Measurements from ENCODE around the gene SERPINB5.

DNA sequence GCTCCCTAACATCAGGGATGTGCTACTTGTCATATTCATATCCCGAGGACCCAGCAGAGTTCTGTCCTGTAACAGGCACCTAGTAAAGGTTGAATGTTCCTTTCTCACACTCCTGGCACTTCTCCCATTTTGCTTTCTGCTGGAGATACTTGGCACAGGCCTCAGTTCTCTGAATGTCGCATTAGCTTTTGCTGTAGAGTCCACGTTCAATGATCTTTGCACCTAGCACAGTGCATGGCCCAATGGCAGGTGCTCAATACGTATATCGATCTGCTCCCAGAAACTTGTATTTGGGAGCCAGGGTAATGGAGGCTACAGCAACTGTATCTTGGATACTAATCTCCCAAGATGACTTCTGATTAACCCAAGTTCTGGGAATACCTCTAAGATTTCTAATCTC lies 29.7 kb upstream of the SERPINB5 start:
- TF ChIP-seq SPI1 (IDR thresholded peaks at IDR 0.05; ENCODE audit: low read depth, low read length), result no peak
- no peak for TF ChIP-seq TAF1 (IDR thresholded peaks at IDR 0.05; ENCODE audit: low read depth, low read length)
- TF ChIP-seq POLR2A (IDR thresholded peaks at IDR 0.05; ENCODE audit: low read depth, low read length), result no peak
- no peak for TF ChIP-seq POLR2AphosphoS5 (IDR thresholded peaks at IDR 0.05; ENCODE audit: low read depth, low read length)

All from GM12891 (cell line).